Stimulated activated memory B cell treated with anti-CD40 and anti-IgM and Interleukin-4, amounts not matched to agents 10 μg/mL and 1 μg/mL and 100 μg/mL, for 72 hours (primary cell): Measurements from ENCODE around the gene CNTNAP2.

ENCODE experiments used
- ATAC-seq: fragments of 150-1000 bp; cut with Tn5 transposase; 2 replicates; pipeline ENCODE4 v1.10.0; 2021
- H3K27ac Mint-ChIP-seq: one replicate; pipeline ENCODE4 v1.8.0; 2022; ENCODE audit warnings: mild to moderate bottlenecking, mixed read lengths
- H3K27me3 Mint-ChIP-seq: one replicate; pipeline ENCODE4 v1.8.0; 2022; ENCODE audit warnings: mixed read lengths
- H3K36me3 Mint-ChIP-seq: one replicate; pipeline ENCODE4 v1.8.0; 2022; ENCODE audit warnings: mixed read lengths
- H3K4me1 Mint-ChIP-seq: one replicate; pipeline ENCODE4 v1.8.0; 2022; ENCODE audit warnings: mixed read lengths
- H3K4me3 Mint-ChIP-seq: one replicate; pipeline ENCODE4 v1.8.0; 2022; ENCODE audit warnings: mild to moderate bottlenecking, moderate library complexity, mixed read lengths
- H3K9me3 Mint-ChIP-seq: one replicate; pipeline ENCODE4 v1.8.0; 2022; ENCODE audit warnings: mixed read lengths

Gene CNTNAP2

DNA sequence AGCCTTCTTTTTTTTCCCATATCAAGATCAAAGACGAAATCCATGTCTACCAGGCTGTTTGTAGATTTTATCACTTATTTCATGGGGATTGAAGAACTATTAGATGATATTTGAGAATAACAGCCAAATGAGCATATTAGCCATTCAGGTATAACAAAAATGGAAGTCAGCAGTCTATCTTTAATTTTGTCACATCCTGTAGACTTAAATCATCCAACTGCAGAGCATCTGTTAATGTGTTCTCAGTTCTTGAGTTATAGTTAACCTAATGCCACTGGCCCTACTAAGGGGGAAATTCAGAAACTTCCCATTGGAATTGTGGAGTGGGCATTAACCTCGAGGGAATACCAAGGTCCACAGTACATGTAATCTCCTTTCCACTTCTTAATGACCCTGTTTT lies 380.1 kb downstream of the CNTNAP2 start:
- H3K27ac Mint-ChIP-seq, result no peak overlapping the region
- no peaks in the 10 kb centered on the region for H3K27me3 Mint-ChIP-seq
- no peaks in the 10 kb centered on the region for H3K4me1 Mint-ChIP-seq
- H3K9me3 Mint-ChIP-seq, result peaks cover 14% of the 10 kb centered on the region
- H3K36me3 Mint-ChIP-seq, result no peaks in the 10 kb centered on the region
- H3K4me3 Mint-ChIP-seq, result no peak overlapping the region
- ATAC-seq, result no peak

DNA sequence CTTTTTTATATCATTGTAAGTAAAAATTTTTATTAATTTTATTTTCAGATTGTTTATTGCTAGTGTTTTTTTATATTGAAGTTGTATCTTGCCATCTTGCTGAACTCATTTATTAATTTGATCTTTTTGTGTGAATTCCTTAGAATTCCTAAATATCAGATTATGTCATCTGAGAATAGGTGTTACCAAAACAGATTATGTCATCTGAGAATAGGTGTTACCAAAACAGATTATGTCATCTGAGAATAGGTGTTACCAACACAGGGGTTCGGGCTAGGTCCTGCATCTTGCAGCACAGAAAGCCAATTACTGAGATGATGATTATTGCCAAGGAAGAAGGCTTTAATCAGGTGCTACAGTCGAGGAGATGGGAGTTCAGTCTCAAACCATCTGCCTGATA lies 383.4 kb downstream of the CNTNAP2 start:
- no peak overlapping the region for H3K4me3 Mint-ChIP-seq
- H3K9me3 Mint-ChIP-seq, result peaks cover 8% of the 10 kb centered on the region
- H3K36me3 Mint-ChIP-seq, result no peaks in the 10 kb centered on the region

DNA sequence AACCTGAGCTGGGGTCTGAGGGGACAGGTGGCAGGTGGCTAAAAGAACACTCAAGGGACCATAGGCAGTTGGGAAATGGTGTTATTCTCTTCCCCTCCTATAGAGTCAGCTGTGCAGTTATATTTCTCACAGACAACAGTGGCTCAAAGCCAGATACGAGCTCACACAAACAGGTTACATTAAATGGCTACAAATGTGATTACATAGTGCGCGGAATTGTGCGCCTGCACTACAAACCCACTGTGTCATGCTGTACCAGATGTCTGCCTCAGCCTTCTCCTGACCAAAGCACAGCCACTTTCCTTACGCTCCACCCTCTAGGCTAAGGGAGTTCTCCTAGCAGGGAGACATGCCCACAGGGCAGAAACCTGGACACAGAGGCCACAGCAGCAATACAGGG lies 387.2 kb downstream of the CNTNAP2 start:
- no peaks in the 10 kb centered on the region for H3K36me3 Mint-ChIP-seq
- H3K4me3 Mint-ChIP-seq, result no peak overlapping the region

More for the DNA sequence above, 383.4 kb downstream of the CNTNAP2 start:
- H3K27me3 Mint-ChIP-seq, result no peaks in the 10 kb centered on the region
- no peak overlapping the region for H3K27ac Mint-ChIP-seq
- H3K4me1 Mint-ChIP-seq, result no peaks in the 10 kb centered on the region
- ATAC-seq, result no peak

DNA sequence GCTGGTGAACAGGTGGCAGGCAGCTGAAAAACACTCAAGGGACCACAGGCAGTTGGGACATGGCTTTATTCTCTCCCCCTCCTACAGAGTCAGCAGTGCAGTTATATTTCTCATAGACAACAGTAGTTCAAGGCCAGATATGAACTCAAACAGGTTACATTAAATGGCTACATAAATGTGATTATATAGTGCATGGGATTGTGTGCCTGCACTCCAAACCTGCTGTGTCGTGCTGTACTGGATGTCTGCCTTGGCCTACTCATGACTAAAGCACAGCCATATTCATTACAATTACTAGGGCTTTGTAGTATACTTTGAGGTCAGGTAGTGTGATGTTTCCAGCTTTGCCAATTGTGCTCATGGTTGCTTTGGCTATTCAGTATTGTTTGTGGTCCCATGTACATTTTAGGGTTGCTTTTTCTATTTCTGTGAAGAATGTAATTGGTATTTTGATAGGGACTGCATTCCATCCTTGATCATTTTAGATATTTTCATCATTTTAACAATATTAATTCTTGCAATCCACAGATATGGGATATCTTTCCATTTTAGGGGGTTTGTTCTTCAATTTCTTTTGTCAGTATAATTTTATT lies 393.6 kb downstream of the CNTNAP2 start:
- no peaks in the 10 kb centered on the region for H3K27me3 Mint-ChIP-seq
- no peaks in the 10 kb centered on the region for H3K4me1 Mint-ChIP-seq
- no peak for ATAC-seq
- no peak overlapping the region for H3K27ac Mint-ChIP-seq
- H3K36me3 Mint-ChIP-seq, result no peaks in the 10 kb centered on the region
- H3K9me3 Mint-ChIP-seq, result peaks cover 32% of the 10 kb centered on the region
- H3K4me3 Mint-ChIP-seq, result no peak overlapping the region

More for the DNA sequence above, 387.2 kb downstream of the CNTNAP2 start:
- H3K4me1 Mint-ChIP-seq, result no peaks in the 10 kb centered on the region
- peaks cover 3% of the 10 kb centered on the region for H3K9me3 Mint-ChIP-seq
- no peaks in the 10 kb centered on the region for H3K27me3 Mint-ChIP-seq
- no peak overlapping the region for H3K27ac Mint-ChIP-seq
- no peak for ATAC-seq

DNA sequence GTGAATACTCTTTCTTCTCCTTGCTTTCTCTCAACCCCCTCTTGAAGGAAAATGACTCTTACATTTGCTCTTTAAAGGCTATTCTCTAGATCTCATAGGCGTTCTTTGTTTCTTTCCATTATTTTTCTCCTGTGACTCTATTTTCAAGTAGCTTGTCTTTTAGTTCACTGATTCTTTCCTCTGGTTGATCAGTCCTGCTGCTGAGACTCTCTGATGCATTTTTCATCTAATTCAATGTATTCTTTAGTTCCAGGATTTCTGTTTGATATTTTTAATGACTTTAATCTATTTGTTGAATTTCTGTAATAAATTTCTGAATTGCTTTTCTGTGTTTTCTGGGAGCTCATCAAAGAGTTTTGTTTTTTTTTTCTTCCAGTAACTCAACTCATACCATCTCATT lies 397.7 kb downstream of the CNTNAP2 start:
- no peak overlapping the region for H3K27ac Mint-ChIP-seq

DNA sequence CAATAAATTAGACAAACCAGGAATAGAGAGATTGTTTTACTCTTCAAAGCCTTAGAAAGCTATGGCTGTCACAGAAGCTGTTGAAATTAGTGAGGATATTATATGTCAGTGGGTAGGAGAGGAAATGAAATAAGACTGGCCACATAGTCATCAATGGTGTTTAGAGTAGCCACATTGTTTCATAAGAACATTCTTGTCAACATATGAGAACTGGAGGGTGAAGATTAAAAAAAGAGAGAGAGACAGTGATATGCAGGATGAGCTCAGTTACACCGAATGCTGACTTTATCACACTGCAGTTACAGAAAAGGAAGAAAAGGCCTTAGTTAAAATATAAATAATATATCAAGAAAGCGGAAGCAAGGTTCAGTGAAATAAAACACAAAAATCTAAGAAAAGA lies 412.0 kb downstream of the CNTNAP2 start:
- Mint-ChIP-seq H3K4me1 (no peaks in the 10 kb centered on the region), H3K36me3 (no peaks in the 10 kb centered on the region), H3K27me3 (no peaks in the 10 kb centered on the region), H3K4me3 (no peak overlapping the region), H3K27ac (no peak overlapping the region), H3K9me3 (no peaks in the 10 kb centered on the region)
- no peak for ATAC-seq

More for the DNA sequence above, 397.7 kb downstream of the CNTNAP2 start:
- H3K4me3 Mint-ChIP-seq, result no peak overlapping the region
- no peaks in the 10 kb centered on the region for H3K4me1 Mint-ChIP-seq
- H3K9me3 Mint-ChIP-seq, result peaks cover 28% of the 10 kb centered on the region
- no peak for ATAC-seq
- H3K27me3 Mint-ChIP-seq, result no peaks in the 10 kb centered on the region
- no peaks in the 10 kb centered on the region for H3K36me3 Mint-ChIP-seq

DNA sequence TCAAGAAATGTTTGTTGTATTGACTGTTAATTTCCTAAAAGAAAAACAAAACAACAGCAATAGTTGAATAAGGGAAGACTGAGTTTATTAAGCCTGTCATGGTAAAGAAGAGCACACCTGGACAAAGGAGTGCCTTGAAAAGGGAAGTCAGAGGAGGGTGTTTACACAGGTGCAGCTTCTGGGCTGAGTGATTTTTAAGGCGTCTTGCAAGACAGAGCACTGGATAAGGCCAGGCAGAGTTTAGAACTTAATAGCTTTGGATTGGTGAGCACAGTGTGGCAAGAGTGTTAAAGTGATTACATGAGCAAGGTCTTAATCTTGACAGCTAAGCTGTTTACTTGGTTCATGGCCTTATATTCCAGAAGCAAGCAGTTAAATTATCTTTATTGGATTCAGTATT lies 423.2 kb downstream of the CNTNAP2 start:
- no peaks in the 10 kb centered on the region for H3K27me3 Mint-ChIP-seq
- H3K9me3 Mint-ChIP-seq, result peaks cover 3% of the 10 kb centered on the region
- H3K27ac Mint-ChIP-seq, result no peak overlapping the region
- no peaks in the 10 kb centered on the region for H3K4me1 Mint-ChIP-seq
- no peaks in the 10 kb centered on the region for H3K36me3 Mint-ChIP-seq
- no peak overlapping the region for H3K4me3 Mint-ChIP-seq
- no peak for ATAC-seq

DNA sequence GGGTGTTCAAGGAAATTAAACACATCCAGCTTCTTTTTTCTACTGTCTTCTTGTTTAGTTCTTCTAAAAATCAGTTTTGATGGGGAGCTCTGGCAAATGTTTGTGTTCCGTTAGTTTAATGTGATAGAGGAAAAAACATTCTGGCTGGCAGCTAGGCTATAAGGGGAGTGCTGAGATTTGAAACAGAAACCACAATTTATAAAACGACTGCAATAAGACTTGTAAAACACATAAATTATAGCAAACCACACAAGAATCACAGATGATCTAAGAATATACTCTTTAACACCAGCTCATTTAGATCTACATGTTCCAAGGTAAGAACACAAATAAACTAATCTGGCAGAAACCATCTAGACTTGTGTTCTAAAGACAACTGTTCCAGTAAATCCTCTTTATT lies 425.5 kb downstream of the CNTNAP2 start:
- Mint-ChIP-seq H3K4me3 (no peak overlapping the region), H3K27me3 (no peaks in the 10 kb centered on the region), H3K36me3 (no peaks in the 10 kb centered on the region), H3K4me1 (no peaks in the 10 kb centered on the region), H3K9me3 (peaks cover 10% of the 10 kb centered on the region), H3K27ac (no peak overlapping the region)
- no peak for ATAC-seq

DNA sequence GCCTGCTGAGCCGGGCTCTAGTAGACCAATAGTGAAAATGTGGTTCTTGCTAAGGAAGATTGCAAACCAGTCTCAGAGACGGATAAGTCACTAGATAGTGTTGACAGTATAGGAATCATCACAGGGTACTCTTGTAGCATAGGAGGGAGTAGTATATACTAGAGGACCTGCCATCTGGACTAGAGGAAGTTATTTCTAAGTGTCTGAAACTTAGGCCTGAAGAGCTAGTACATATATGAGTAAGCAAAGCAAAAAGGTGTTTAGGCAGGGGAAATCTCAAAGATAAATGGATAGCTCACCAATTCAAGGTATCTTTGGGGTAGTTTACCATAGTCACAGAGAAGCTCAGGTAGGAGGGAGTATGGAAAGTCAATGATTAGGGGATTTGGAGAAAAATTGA lies 428.1 kb downstream of the CNTNAP2 start:
- no peak overlapping the region for H3K27ac Mint-ChIP-seq
- H3K36me3 Mint-ChIP-seq, result no peaks in the 10 kb centered on the region
- H3K9me3 Mint-ChIP-seq, result peaks cover 10% of the 10 kb centered on the region
- H3K27me3 Mint-ChIP-seq, result no peaks in the 10 kb centered on the region
- ATAC-seq, result no peak
- no peak overlapping the region for H3K4me3 Mint-ChIP-seq
- H3K4me1 Mint-ChIP-seq, result no peaks in the 10 kb centered on the region

DNA sequence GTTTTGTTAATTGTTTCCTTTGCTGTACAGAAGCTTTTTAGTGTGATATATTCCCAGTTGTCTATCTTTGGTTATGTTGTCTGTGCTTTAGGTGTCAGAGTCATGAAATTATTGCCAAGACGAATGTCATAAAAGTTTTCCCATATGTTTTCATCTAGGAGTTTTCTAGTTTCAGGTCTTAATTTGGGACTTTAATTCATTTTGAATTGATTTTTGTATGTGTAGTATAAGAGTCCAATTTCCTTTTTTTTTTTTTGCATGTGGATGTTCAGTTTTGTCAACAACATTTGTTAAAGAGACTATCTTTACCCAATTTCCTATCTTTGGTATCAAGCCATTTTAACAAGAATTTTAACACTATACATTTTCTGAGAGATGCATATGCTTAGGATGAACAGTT lies 432.2 kb downstream of the CNTNAP2 start:
- Mint-ChIP-seq H3K4me1 (no peaks in the 10 kb centered on the region), H3K27me3 (no peaks in the 10 kb centered on the region), H3K9me3 (peaks cover 25% of the 10 kb centered on the region), H3K27ac (no peak overlapping the region), H3K36me3 (no peaks in the 10 kb centered on the region), H3K4me3 (no peak overlapping the region)
- no peak for ATAC-seq

DNA sequence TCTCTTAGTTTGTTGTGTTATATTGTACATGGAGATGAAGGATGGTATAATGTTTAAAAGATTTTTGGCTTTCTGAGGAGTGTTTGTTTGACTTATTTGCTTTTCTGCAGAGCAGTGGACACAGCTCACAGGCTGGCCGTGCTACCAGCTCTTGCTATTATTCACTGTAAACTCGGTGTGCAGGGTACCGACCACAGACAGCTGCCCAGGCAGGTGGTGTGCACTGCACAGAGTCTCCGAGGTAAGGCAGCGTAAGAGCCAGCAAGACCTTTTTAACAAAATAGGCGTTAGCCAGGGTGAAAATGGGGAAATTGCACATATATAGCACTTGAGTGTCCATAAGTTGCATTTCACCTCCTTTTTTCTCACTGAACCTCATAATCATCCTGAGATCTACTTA lies 438.0 kb downstream of the CNTNAP2 start:
- peaks cover 20% of the 10 kb centered on the region for H3K9me3 Mint-ChIP-seq
- no peaks in the 10 kb centered on the region for H3K4me1 Mint-ChIP-seq
- no peak overlapping the region for H3K4me3 Mint-ChIP-seq
- no peaks in the 10 kb centered on the region for H3K36me3 Mint-ChIP-seq
- no peaks in the 10 kb centered on the region for H3K27me3 Mint-ChIP-seq
- ATAC-seq, result no peak
- no peak overlapping the region for H3K27ac Mint-ChIP-seq

DNA sequence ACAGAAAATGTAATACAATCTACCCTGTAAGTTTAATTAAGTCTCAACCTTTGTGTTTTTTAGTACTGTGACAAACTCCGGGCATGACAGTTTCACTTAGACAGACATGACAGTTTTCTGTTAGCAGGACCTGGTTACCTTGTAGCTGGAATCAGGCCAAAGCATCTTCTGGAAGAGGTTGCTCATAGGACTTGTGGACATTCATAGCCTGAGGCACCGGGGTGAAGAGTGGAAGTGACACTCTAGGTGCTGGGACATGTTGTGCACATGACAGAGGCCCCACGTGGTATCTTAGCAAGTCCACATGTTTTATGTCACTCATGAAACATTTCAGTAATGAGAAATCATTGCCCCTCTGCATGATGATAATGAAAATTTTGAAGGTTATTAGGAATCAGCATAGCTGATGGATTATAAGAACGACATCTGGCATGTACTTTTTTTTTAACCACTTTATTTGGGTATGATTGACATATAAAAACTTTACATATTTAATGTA lies 441.4 kb downstream of the CNTNAP2 start:
- Mint-ChIP-seq H3K9me3 (peaks cover 5% of the 10 kb centered on the region), H3K27ac (no peak overlapping the region), H3K27me3 (no peaks in the 10 kb centered on the region), H3K36me3 (no peaks in the 10 kb centered on the region), H3K4me3 (no peak overlapping the region), H3K4me1 (no peaks in the 10 kb centered on the region)
- no peak for ATAC-seq

DNA sequence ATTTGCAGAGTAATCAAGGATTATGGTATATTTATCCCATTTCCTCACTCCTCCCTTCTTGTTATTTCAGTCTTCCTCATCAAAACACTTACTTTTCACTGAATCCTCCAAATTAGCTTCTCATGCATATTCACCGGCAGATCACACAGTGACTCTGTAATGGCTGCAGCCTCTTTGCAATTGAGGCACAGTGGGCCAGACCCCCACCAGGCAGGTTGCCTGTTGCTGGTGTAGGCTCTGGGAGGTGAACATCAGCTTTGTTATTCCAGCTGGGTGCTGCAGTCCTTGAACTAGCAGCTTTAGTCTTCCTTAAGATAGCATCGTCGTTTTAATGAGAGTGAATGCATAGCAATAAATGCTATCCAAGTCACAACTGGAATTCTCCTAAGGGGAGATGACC lies 449.3 kb downstream of the CNTNAP2 start:
- ATAC-seq, result no peak
- H3K4me1 Mint-ChIP-seq, result no peaks in the 10 kb centered on the region
- no peak overlapping the region for H3K27ac Mint-ChIP-seq
- no peaks in the 10 kb centered on the region for H3K27me3 Mint-ChIP-seq
- H3K4me3 Mint-ChIP-seq, result no peak overlapping the region
- H3K9me3 Mint-ChIP-seq, result no peaks in the 10 kb centered on the region
- H3K36me3 Mint-ChIP-seq, result no peaks in the 10 kb centered on the region

DNA sequence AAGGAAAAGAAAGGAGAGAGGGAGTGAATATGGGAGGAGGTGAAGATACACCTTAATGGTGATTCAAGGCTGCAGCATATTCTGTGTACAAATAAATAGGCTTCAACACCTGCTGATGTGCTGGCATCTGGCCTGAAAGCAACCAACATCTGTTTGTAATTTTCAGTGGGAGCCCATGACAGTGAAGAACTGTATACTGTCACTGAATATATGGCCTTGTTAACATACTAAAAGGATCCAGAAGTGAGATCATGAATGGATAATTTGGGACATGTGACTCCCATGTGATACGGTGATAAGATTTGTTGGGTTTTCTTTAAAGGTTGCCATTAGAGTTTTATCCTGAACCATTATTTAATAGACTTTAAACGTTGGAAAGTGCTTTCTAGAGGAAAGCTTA lies 459.3 kb downstream of the CNTNAP2 start:
- ATAC-seq, result no peak
- Mint-ChIP-seq H3K27me3 (no peaks in the 10 kb centered on the region), H3K36me3 (no peaks in the 10 kb centered on the region), H3K4me1 (no peaks in the 10 kb centered on the region), H3K9me3 (peaks cover 6% of the 10 kb centered on the region), H3K27ac (no peak overlapping the region), H3K4me3 (no peak overlapping the region)

DNA sequence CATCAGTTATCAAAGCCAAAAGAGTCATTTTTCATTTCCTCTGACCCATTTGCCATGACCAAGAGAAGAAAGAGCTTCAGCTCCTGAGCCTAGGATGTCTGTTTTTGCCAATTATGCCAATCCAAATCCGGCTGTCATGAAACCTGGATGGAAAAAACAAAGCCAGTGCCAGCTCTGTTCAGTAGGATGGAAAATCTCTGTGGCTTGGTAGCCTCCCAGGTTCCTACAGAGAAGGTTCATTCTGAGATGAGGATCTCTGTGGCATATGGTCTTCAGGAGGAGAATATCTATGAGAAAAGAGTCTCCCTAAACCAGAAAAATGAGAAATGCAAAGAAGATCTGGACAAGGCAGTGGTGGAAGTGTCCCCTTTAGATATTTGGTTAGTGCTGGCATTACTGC lies 475.4 kb downstream of the CNTNAP2 start:
- Mint-ChIP-seq H3K4me3 (no peak overlapping the region), H3K27me3 (no peaks in the 10 kb centered on the region), H3K36me3 (no peaks in the 10 kb centered on the region), H3K9me3 (peaks cover 2% of the 10 kb centered on the region), H3K27ac (no peak overlapping the region), H3K4me1 (no peaks in the 10 kb centered on the region)
- no peak for ATAC-seq

DNA sequence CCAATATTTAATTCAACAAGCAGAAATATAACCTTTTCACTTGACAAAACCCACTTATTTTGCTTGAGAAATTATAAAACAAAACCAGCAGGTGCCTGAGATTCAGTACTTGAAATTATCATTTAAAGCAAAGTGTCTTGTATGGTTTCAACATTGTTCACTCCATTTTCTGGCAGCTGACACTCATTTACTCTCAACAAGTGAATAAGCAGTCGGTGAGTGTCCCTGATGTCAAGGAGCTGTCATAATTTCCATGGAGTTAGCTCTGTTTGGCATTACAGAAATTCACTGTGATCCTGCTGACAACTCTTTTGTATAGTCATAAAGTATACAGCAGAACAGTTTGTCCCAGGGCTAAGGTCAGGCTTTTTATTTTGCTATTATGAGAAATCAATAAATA lies 490.0 kb downstream of the CNTNAP2 start:
- Mint-ChIP-seq H3K9me3 (no peaks in the 10 kb centered on the region), H3K36me3 (no peaks in the 10 kb centered on the region), H3K4me3 (no peak overlapping the region), H3K4me1 (no peaks in the 10 kb centered on the region), H3K27ac (no peak overlapping the region), H3K27me3 (no peaks in the 10 kb centered on the region)
- ATAC-seq, result no peak

DNA sequence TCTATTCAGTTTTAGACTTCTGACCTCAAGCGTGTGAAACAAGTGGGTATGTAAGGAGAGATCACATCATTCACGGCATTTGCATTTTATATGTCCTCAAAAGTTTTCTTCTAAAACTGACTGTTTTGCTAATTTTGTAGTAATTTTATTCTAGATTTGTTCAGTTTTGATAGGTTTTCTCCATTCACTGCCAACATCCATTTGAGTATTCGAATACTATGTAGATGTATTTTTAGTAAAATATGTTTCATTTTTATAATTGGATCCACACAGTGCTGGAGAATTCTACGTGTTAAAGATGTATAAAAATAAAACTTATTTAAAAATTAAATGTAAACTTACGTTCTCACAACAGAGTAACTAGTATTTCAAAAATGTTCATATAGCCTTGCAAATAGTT lies 503.0 kb downstream of the CNTNAP2 start:
- no peaks in the 10 kb centered on the region for H3K36me3 Mint-ChIP-seq
- H3K27ac Mint-ChIP-seq, result no peak overlapping the region
- no peak for ATAC-seq
- H3K27me3 Mint-ChIP-seq, result no peaks in the 10 kb centered on the region
- peaks cover 4% of the 10 kb centered on the region for H3K9me3 Mint-ChIP-seq
- no peaks in the 10 kb centered on the region for H3K4me1 Mint-ChIP-seq
- no peak overlapping the region for H3K4me3 Mint-ChIP-seq
